Adrenal gland (tissue), 5 donors: ENCODE data around the gene DHH.

Experiments used
- CTCF ChIP-seq, 6 experiments: fragments of 450-650 bp in 4 of 6; fragments of 200-600 bp in 2 of 6; sonication (generic) in 1 of 6; IDR thresholded peaks; 1 replicate in 5 of 6; 2 replicates in 1 of 6; pipeline versions ENCODE4 v1.5.1 to v1.8.0; 2016 to 2021; ENCODE audit warnings: antibody characterized with exemption in 6 of 6, mild to moderate bottlenecking in 2 of 6, moderate library complexity in 1 of 6
- POLR2A ChIP-seq, 2 donors: fragments of 450-650 bp; IDR thresholded peaks; one replicate each; pipeline ENCODE4 v1.6.1; 2017; ENCODE audit warnings: antibody characterized with exemption in 2 of 2, mild to moderate bottlenecking in 2 of 2, moderate library complexity in 1 of 2
- donor health status: DM: no; HTN: no; CAD: no.

DNA sequence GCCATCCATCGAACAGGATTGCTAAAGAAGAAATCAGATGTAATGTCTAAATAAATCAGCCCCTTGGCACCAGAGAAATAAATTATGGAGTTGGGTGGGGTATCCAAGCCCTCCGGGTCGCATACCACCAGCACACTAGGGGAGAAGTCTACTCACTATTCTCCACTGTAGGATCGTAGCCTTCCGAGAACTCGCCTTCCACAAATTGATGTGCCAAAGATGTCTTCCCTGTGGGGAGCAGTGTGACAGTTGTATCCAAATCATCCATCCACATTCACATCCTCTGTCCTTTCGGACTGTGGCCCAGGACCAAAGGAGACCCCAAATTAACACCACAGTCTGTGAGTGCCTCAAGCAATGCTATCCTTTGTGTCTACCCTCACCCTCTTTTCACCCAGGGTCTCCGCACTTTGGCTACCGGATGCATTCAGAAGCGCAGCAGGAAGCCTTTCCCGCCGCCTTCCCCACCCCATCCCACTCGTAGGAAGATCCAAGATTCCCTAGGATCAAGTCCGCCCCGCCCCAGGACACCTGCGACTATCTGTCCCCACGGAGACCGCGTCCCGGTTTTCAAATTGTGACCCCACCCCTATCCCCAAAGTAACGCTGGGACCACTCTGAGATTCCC lies 25.6 kb downstream of the DHH start:
- TF ChIP-seq CTCF (IDR thresholded peaks at IDR 0.05), result no peak
- no peak for TF ChIP-seq POLR2A (IDR thresholded peaks at IDR 0.05)
